ENCODE measurements around the gene PARM1. TPM values are rescaled to one million over a fixed set of nuclear protein-coding genes. Genes with fewer than 3 reads are reported as not detected.

PARM1 gene
- total RNA-seq, 1 donor from 2014 or later: 22.4 TPM

DNA sequence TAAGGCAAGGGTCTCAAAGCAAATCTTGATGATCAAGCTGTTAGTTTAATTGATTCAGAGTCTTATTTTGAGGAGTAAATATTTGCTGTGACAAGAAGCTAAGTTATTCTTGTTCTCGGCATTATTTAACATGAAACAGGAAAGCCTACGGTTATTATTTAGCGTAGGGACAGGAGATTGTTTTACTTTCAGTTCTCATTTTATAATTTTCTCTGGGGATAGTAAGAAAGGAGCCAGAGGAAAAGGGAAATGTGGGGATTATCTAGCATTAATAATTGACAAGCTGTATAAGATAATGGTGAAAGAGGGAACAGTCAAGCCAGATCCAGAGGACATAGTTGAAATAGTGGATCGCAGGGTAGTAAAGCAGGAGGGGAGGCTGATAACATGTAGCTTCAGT is 39.7 kb upstream of the PARM1 start:
- peaks cover 3% of the 10 kb centered on the region for H3K27me3 Mint-ChIP-seq
- no peaks in the 10 kb centered on the region for H3K36me3 Mint-ChIP-seq
- no peak overlapping the region for H3K27ac Mint-ChIP-seq
- H3K9me3 Mint-ChIP-seq: no peaks in the 10 kb centered on the region
- peaks cover 14% of the 10 kb centered on the region for H3K4me1 Mint-ChIP-seq (ENCODE audit: unreplicated experiment)
- DNase-seq (ENCODE audit: extremely low spot score, unreplicated experiment): no peak
- no peak overlapping the region for H3K4me3 Mint-ChIP-seq
- TF ChIP-seq, protein P1, sequence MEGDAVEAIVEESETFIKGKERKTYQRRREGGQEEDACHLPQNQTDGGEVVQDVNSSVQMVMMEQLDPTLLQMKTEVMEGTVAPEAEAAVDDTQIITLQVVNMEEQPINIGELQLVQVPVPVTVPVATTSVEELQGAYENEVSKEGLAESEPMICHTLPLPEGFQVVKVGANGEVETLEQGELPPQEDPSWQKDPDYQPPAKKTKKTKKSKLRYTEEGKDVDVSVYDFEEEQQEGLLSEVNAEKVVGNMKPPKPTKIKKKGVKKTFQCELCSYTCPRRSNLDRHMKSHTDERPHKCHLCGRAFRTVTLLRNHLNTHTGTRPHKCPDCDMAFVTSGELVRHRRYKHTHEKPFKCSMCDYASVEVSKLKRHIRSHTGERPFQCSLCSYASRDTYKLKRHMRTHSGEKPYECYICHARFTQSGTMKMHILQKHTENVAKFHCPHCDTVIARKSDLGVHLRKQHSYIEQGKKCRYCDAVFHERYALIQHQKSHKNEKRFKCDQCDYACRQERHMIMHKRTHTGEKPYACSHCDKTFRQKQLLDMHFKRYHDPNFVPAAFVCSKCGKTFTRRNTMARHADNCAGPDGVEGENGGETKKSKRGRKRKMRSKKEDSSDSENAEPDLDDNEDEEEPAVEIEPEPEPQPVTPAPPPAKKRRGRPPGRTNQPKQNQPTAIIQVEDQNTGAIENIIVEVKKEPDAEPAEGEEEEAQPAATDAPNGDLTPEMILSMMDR (conservative IDR thresholded peaks at IDR 0.05): no peak

DNA sequence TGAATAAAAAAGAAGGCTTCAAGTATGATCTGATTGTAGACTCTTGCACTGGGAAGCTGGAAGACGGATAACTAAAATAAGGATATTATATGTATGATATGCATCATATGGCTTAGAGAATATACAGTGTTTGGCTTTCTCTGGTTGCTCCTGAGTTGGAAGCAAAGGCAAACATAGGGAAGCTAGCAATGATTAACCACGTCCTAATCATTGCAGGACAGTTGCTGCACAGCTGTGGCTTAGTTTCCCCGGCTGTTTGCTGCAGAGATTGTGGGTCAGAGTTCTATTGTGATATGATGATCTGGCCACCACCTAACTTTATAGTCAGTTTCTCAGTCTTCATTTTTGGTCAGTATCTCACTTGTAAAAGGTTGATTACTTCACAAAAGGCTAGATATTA is 36.3 kb upstream of the PARM1 start:
- no peak for DNase-seq (ENCODE audit: extremely low spot score, unreplicated experiment)
- H3K36me3 Mint-ChIP-seq: no peaks in the 10 kb centered on the region
- no peaks in the 10 kb centered on the region for H3K9me3 Mint-ChIP-seq
- no peak overlapping the region for H3K27ac Mint-ChIP-seq
- TF ChIP-seq, protein P1 (conservative IDR thresholded peaks at IDR 0.05): no peak
- H3K27me3 Mint-ChIP-seq: peaks cover 3% of the 10 kb centered on the region
- H3K4me3 Mint-ChIP-seq: no peak overlapping the region
- no peaks in the 10 kb centered on the region for H3K4me1 Mint-ChIP-seq (ENCODE audit: unreplicated experiment)

DNA sequence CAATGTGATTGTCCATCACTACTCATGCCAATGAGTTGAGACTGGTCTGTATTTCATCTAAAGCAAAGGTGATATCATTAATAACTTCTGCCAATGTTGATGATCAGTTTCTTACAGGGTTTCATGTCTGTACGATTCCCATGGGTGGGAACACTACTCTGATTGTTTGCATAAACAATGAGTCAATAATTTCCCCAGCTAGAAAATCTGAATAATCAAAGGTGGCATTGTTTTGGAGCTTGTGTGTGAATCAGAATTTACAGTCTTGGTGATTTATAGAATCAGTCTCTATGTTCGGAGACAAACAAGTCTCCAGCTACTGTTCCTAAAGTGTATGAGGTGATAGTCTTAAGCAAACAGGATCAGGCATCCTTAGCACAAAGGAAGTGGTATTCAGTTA is 35.5 kb upstream of the PARM1 start:
- peaks cover 2% of the 10 kb centered on the region for H3K27me3 Mint-ChIP-seq
- H3K4me3 Mint-ChIP-seq: no peak overlapping the region
- no peak overlapping the region for H3K27ac Mint-ChIP-seq
- no peaks in the 10 kb centered on the region for H3K36me3 Mint-ChIP-seq
- no peak for DNase-seq (ENCODE audit: extremely low spot score, unreplicated experiment)
- H3K4me1 Mint-ChIP-seq (ENCODE audit: unreplicated experiment): no peaks in the 10 kb centered on the region
- no peaks in the 10 kb centered on the region for H3K9me3 Mint-ChIP-seq
- TF ChIP-seq, protein P1 (conservative IDR thresholded peaks at IDR 0.05): no peak

DNA sequence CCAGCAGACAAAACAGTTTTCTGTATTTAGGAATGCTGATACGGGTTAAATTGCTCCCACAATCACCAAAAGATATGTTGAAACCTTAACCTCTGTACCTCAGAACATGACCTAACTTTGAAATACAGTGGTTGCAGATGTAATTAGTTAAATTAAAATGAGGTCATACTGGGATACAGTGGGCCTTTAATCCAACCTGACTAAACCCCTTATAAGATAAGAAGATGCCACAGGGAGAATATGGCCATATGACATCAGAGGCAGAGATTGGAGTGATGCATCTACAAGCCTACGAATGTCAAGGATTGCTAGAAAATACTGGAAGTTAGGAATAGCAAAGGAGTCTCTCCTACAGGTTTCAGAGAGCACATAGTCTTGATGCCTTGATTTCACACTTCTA is 32.1 kb upstream of the PARM1 start:
- Mint-ChIP-seq H3K36me3 (no peaks in the 10 kb centered on the region), H3K4me3 (no peak overlapping the region), H3K9me3 (no peaks in the 10 kb centered on the region), H3K27ac (no peak overlapping the region), H3K27me3 (no peaks in the 10 kb centered on the region), H3K4me1 (ENCODE audit: unreplicated experiment) (peaks cover 7% of the 10 kb centered on the region)
- TF ChIP-seq, protein P1 (conservative IDR thresholded peaks at IDR 0.05): no peak
- DNase-seq (ENCODE audit: extremely low spot score, unreplicated experiment): no peak

DNA sequence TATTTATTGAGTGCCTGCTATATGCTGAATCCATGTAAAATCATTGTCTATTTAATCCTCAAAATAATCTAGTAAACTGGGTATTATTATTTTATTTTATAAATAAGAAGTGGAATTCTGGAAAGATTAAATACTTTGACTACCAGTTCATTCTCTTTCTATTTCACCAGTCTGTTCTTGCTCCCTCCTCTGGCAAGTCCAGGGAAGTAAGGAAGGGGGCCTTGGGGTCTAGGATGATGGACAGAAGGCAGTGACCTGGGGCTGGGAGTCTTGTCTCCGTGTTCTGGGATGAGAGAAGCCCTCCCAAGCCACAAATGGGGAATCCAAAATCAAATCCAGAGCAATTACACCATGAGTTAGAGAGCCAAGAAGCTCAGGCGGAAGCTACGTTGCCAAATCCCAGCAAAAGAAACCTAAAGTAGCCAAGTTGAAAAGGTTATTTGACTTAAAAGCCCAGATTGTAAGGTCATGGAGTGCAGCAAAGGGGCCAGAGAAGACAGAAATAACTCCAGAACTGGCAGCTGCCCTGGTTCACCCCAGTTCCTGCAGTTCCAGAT is 28.3 kb upstream of the PARM1 start:
- Mint-ChIP-seq H3K27ac (no peak overlapping the region), H3K9me3 (no peaks in the 10 kb centered on the region), H3K27me3 (no peaks in the 10 kb centered on the region), H3K36me3 (no peaks in the 10 kb centered on the region), H3K4me1 (ENCODE audit: unreplicated experiment) (peaks cover 7% of the 10 kb centered on the region), H3K4me3 (no peak overlapping the region)
- DNase-seq (ENCODE audit: extremely low spot score, unreplicated experiment): no peak
- TF ChIP-seq, protein P1 (conservative IDR thresholded peaks at IDR 0.05): no peak

DNA sequence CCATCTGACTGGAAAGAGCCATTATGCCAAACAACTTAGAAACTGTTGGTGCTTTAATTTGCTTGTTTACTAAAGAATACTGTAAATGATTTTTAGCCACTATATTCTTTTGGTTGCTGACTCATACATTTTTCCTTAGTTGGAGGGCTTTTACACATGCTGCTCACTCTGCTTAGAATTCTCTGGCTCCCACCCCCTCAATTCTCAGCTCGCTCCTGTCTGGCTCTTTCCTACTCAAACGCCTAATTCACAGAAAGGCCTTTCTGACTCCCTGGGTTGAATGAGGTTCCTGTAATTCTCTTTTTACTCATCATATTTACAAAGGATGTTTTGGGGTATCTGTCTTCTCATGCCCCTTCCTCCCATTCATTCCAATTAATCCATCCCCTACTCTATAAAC is 26.1 kb upstream of the PARM1 start:
- peaks cover 1% of the 10 kb centered on the region for H3K36me3 Mint-ChIP-seq
- H3K27ac Mint-ChIP-seq: no peak overlapping the region
- DNase-seq (ENCODE audit: extremely low spot score, unreplicated experiment): no peak
- no peaks in the 10 kb centered on the region for H3K27me3 Mint-ChIP-seq
- no peak overlapping the region for H3K4me3 Mint-ChIP-seq
- H3K9me3 Mint-ChIP-seq: no peaks in the 10 kb centered on the region
- H3K4me1 Mint-ChIP-seq (ENCODE audit: unreplicated experiment): peaks cover 7% of the 10 kb centered on the region
- TF ChIP-seq, protein P1 (conservative IDR thresholded peaks at IDR 0.05): no peak
